GM12892 (cell line): ENCODE results near the gene XYLT1.

Experiments
- POLR2A ChIP-seq: IDR thresholded peaks from 2 replicates; pipeline ENCODE4 v1.6.1; 2011; ENCODE audit warnings: low read depth, low read length, control low read depth
- POLR2AphosphoS5 ChIP-seq: IDR thresholded peaks from 2 replicates; pipeline ENCODE4 v1.6.1; 2011; ENCODE audit warnings: low read depth, low read length, control low read depth
- TAF1 ChIP-seq: IDR thresholded peaks from 2 replicates; pipeline ENCODE4 v1.6.1; 2011; ENCODE audit warnings: low read depth, mild to moderate bottlenecking, control low read depth, low read length, borderline replicate concordance

DNA sequence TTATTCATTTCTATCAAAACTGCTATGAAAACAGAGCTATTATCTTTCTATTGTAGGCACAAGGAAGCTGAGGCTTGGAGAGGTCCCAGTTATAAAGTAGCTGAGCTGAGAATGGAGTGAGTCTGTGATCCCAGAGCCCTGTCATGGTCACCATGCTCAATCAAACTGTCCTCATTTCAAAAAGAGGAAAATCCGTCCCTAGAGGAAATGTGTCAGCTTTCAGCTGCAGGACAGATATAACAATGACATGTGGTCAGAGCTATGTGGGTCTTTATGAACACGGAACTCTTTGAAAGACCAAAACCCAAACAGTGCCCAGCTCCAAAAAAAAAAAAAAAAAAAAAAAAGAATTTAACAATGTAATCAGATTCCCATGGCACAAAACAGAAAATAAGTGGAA is 266.1 kb downstream of the XYLT1 start:
- no peak for TF ChIP-seq POLR2A
- no peak for TF ChIP-seq POLR2AphosphoS5
- no peak for TF ChIP-seq TAF1
